HG03571 (cell line): ENCODE measurements around the gene TCEAL7.

Source experiments
- ATAC-seq: cut with Tn5 transposase; IDR thresholded peaks from one replicate; pipeline ENCODE4 v1.9.1; 2021; ENCODE audit not compliant: unreplicated experiment

TCEAL7 gene

DNA sequence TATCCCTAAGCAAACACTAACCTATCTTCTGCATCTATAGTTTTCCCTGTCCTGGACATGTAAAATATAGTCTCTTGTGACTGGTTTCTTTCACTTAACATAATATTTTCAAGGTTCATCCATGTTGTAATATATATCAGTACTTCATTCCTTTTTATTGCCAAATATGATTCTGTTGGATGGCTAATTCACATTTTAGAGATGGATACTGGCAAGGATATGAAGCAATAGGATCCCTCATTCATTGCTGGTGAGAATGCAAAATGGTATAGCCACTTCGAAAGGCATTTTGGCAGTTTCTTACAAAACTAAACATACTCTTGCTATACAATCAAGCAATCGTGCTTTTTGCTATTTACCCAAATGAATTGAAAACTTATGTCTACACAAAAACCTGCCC lies 33.0 kb downstream of the TCEAL7 start:
- ATAC-seq: no peak

DNA sequence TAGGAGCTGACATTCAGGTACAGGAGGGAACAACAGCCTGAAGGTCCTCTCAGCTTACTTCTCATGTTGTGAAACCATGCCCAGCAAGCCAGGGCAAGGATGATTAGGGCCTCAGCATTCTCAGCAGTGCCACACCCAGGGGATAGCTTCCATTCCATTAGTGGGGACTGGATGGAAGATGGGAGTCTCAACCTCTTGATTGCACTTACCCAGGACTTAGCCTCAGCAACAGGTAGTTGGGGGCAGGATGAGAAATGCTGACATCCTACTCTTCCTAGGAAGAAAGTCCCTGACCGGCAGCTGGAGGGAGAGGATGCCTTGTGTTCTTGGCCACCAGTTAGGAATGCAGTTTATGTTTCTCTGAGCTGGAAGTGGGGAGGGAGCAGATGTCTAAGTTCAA lies 37.5 kb downstream of the TCEAL7 start:
- no peak for ATAC-seq

DNA sequence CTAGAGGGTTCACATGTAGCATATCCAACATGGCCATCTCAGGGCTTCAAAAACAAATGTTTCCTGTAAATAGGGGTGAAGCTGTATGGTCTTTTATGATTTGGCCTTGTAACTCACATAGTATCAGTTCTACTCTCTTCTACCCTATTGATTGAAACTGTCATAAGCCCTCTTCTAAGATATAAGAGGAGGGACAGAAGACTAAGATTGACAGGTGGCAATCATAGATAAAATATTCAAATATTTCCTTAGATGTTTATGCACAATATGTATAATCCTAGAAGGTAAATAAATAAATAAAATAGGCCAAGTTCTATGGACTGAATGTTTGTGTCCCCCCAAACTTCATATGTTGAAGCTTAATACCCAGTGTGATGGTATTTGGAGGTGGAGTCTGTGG lies 39.4 kb downstream of the TCEAL7 start:
- no peak for ATAC-seq

DNA sequence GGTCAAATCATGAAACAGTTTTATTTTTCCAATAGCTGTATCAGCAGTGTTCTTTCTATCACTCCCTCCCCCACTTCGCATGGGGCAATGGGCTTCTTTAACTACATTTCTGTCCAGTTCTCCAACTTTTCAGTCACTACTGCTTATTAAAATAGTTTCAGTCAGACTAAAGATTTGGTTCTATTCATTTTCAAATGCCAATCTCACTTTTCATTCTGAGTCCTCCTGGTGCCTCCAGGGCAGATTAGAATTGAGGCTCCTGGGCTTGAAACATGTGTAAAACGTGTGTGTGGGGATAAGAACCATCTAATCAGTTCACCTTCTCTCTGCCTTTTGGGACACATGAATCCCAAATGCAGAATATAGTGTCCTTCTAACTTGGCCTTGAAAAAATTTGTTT lies 42.8 kb downstream of the TCEAL7 start:
- no peak for ATAC-seq

DNA sequence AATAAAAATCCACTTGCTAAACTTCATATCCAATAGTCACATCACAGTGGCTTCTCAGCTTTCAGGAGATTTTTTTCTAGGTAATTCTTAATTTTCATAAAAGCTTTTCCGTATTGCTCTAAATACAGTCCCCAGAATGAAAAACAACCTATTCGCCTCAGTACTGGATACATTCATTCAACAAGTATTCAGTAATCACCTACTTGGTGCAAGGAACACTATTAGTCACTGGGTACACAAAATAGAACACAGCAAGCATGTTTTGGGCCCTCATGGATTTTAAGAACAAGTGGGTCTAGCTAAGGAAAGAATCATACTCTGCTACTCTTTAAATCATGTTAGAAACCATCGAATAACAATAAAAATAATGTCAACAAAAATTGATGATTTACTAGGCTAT lies 43.5 kb downstream of the TCEAL7 start:
- no peak for ATAC-seq

DNA sequence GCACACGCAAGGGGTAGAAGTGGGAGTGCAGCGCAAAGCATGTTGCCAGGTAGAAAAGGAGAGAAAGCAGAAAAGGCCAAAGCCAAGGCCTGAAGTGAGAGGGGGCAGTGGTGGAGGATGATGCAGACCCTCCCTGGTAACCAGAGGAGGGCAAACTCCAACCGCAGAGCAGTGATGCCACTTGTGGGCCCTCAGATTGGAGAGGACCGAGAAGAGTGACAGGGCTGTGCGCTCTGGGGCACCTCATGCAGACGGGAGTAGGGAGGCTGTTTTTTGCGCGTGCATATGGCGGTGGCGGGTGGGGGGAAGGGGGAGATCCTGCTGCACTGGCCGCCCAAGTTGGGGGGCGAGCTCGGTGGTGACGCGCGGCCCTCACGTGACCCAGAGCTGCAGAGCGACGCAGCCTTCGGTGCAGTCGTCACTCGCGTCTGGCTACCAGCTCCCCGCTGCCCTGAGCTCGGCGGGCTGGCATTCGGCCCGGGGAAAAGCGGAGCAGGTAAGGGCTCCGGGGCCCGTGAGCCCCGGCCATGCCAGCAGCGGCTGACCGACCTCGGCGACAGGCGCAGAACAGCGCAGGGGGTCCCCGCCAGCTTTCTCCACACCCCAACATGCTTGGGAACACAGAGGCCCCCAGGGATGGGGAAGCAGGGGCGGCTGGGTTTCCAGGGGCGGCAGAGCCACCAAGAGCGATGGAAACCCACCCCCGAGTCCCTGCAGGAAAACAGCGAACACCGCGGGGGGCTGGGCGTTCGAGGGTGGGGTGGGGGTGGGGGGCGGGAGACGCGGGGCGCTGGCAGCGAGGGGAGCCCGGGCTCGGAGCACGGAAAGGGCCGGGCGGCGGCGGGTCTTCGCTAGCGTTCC lies 46.3 kb downstream of the TCEAL7 start, which contains the start of gene BEX3:
BEX3 (plus strand) TSS at position 421 of the 861 bp plus-strand sequence. CDS start 984 bp downstream, outside the sequence.
- ATAC-seq: no peak

DNA sequence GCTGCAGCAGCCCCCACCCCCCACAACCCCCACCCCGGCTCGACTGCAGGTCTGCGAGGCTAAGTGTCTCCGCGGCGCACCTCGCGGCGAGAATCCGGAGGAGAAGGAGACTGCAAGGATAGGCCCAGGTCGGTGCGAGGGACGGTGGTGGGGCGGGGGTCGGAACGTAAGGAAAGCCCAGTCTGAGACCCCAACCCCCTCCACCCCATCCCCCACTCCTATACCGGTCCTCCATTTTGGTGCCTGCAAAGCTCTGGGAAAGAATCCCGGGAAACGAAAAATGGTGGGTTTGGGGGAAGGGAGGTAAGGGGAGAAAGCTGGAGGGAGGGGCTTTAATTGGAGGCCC lies 46.9 kb downstream of the TCEAL7 start:
- no peak for ATAC-seq

DNA sequence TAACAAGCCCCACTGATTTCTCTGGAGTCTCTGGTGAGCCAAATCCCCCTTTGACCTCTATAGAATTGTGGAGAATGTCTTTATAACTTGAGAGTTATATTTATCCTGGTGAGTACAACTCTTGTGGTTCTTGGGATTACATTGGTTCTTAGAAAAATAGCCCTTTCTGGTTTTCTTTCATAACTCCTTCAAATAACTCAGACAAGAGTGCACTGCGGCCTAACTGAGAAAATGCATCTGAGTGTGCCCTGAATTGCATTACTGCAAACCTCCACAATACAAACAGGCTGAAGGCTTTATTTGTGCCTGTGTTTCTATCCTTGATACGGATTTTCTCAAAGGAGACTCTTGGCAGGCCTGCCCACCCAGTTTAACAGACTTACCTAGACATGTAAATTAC lies 49.0 kb downstream of the TCEAL7 start:
- no peak for ATAC-seq
